Astrocyte of the cerebellum (primary cell): Measurements from ENCODE around the gene LY86.

Experiments used
- DNase-seq: peaks from one replicate; pipeline ENCODE4 v3.0.0-alpha.2; 2011; ENCODE audit warnings: low read depth
- H3K4me3 ChIP-seq: 2 replicates; pipeline ENCODE4 v1.5.1; 2011; ENCODE audit warnings: mild to moderate bottlenecking, low read depth, low read length, moderate library complexity
- CTCF ChIP-seq: IDR thresholded peaks from 2 replicates; pipeline ENCODE4 v1.5.1; 2012; ENCODE audit warnings: low read length, low read depth, moderate library complexity, mild to moderate bottlenecking; ENCODE audit errors: missing control alignments
- in situ Hi-C: cut with HindIII; loops from 2 replicates; pipeline ENCODE4 v1.10.0; 2017; ENCODE audit warnings: low sequenced_read_pairs

Gene LY86

GRCh38 chr6:6592826-6593475 is 4.4 kb downstream of the LY86 start:
- no peak overlapping the region for H3K4me3 ChIP-seq
- no peak for TF ChIP-seq CTCF
- DNase-seq = no peak
- in situ Hi-C loops = no loop called here

GRCh38 chr6:6593867-6594468 is 5.4 kb downstream of the LY86 start:
- no peak for TF ChIP-seq CTCF
- in situ Hi-C loops = no loop called here
- DNase-seq = no peak
- H3K4me3 ChIP-seq = no peak overlapping the region

GRCh38 chr6:6595025-6595424 is 6.5 kb downstream of the LY86 start:
- TF ChIP-seq CTCF = no peak
- no peak overlapping the region for H3K4me3 ChIP-seq
- in situ Hi-C loops = no loop called here
- DNase-seq = no peak

GRCh38 chr6:6595952-6596351 is 7.4 kb downstream of the LY86 start:
- no peak for DNase-seq
- no peak for TF ChIP-seq CTCF

GRCh38 chr6:6596529-6597328 is 8.2 kb downstream of the LY86 start:
- TF ChIP-seq CTCF = no peak
- DNase-seq = no peak
- in situ Hi-C loops = no loop called here
- H3K4me3 ChIP-seq = no peak overlapping the region

More at GRCh38 chr6:6595952-6596351, 7.4 kb downstream of the LY86 start:
- in situ Hi-C loops = no loop called here
- no peak overlapping the region for H3K4me3 ChIP-seq

- H3K4me3 ChIP-seq = no peak overlapping the region
- no peak for DNase-seq
- in situ Hi-C loops = no loop called here
- no peak for TF ChIP-seq CTCF
These were observed 9.2 kb downstream of the LY86 start for GRCh38 chr6:6597682-6598081.
